Endothelial cell of hepatic sinusoid (primary cell): ENCODE data around the gene EIF3C.
"Not testable (repeated sequence)": the region's sequence is repeated elsewhere in the genome, so short reads cannot be mapped to it uniquely, and the experiment has no call there.

Experiments
- in situ Hi-C: cut with HindIII; loops from 2 replicates; pipeline ENCODE4 v1.10.0; 2017; ENCODE audit warnings: low sequenced_read_pairs

EIF3C gene

GRCh38 chr16:28749997-28750465 is 38.8 kb downstream of the EIF3C start:
- in situ Hi-C loops: not testable (repeated sequence)

- in situ Hi-C loops: not testable (repeated sequence)
Measured at GRCh38 chr16:28750469-28751067, 39.3 kb downstream of the EIF3C start.

- in situ Hi-C loops: not testable (repeated sequence)
Measured at GRCh38 chr16:28751487-28751886, 40.2 kb downstream of the EIF3C start, which contains the start of gene NPIPB9. Gene NPIPB9 (plus strand): TSS chr16:28751787.

GRCh38 chr16:28781697-28782096 is 70.4 kb downstream of the EIF3C start:
- in situ Hi-C loops: not testable (repeated sequence)

- in situ Hi-C loops: not testable (repeated sequence)
Measured at GRCh38 chr16:28782357-28782756, 71.1 kb downstream of the EIF3C start.
